HG03103 (cell line): ENCODE measurements around the gene APBA3.
"Not testable (repeated sequence)": the region's sequence is repeated elsewhere in the genome, so short reads cannot be mapped to it uniquely, and the experiment has no call there.

Source experiments
- ATAC-seq: cut with Tn5 transposase; IDR thresholded peaks from one replicate; pipeline ENCODE4 v1.9.1; 2021; ENCODE audit warnings: low read depth; ENCODE audit not compliant: unreplicated experiment

APBA3 gene

GRCh38 chr19:3773814-3774515 lies 12.5 kb upstream of the APBA3 start:
- ATAC-seq = no peak

GRCh38 chr19:3771906-3772455 lies 10.5 kb upstream of the APBA3 start, which contains the start of gene RAX2:
Gene RAX2, minus strand, starts transcription at chr19:3772228. Its CDS starts 486 bp downstream, at chr19:3771742.
- ATAC-seq = no peak

DNA sequence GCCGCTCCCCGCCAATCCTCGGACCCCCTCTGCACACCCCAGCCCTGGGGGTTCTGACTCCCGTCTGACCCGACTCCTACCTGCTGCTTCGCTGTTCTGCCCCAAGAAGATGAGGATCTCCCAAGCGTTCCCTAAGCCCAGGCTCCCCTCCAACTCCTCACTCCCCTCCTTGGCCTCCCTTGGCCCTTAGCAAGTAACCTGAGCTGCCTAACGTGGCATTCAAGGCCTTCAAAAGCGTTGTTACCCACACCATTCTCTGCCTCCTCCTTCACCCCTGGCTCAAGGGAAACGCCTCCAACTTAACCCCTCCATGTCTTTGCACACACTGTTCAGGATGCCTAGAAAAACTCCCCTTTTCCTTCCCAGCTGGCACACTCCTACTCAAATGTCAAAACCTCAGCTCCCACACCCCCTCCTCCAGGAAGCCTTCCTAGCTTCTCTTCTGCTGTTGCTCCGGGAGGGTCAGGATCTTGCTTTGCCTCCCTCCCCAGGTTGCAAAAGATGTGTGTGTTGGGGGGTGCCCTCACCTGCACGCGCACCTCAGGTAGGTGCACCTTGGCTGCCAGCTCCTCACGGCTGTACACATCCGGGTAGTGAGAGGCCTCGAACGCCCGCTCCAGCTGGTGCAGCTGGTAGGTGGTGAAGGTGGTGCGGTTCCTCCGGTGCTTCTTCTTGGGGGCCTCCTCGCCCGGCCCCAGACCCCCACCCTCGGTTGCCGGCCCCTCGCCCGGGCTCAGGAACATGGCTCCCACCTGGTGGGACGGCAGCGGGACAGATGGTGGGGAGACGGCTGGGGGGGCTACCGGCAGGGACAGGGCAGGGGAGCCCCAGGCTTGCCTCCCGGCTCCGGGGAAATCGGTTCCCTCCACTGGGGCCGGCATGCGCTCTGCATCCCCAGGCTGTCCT lies 9.8 kb upstream of the APBA3 start:
- no peak for ATAC-seq

GRCh38 chr19:3770136-3770999 lies 8.9 kb upstream of the APBA3 start:
- ATAC-seq = no peak

DNA sequence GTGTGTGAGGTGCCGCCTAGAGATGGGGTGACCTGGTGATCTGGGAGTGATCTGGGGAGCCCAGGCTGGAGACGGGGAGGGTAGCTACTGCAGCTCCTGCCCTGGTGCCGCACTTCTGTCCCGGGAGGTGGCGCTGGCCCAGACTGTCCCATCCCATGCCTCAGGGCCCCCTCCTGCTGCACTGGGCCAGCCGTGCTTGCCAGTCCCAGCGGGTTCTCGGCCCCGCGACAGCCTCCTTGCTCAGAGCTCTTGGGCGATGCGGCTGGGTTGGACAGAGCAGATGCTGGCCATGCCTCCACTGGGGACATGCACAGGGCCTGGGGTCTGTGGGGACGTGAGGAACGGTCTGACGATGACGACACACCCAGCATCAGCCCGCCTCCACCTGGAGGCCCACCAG lies 8.0 kb upstream of the APBA3 start:
- ATAC-seq = no peak

- no peak for ATAC-seq
Measured at GRCh38 chr19:3768748-3769099, 7.2 kb upstream of the APBA3 start.

GRCh38 chr19:3768015-3768747 lies 6.7 kb upstream of the APBA3 start:
- no peak for ATAC-seq

GRCh38 chr19:3767050-3767449 lies 5.6 kb upstream of the APBA3 start:
- no peak for ATAC-seq

GRCh38 chr19:3766520-3766919 lies 5.0 kb upstream of the APBA3 start:
- no peak for ATAC-seq

DNA sequence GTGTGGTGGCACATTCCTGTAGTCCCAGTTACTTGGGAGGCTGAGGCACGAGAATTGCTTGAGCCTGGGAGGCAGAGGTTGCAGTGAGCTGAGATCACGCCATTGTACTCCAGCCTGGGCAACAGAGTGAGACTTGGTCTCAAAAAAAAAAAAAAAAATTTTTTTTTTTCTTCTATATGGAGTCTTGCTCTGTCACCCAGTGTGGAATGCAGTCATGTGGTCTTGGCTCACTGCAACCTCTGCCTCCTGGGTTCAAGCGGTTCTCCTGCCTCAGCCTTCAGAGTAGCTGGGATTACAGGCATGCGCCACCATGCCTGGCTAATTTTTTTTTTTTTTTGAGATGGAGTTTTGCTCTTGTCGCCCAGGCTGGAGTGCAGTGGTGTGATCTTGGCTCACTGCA lies 4.3 kb upstream of the APBA3 start:
- not testable (repeated sequence) for ATAC-seq

DNA sequence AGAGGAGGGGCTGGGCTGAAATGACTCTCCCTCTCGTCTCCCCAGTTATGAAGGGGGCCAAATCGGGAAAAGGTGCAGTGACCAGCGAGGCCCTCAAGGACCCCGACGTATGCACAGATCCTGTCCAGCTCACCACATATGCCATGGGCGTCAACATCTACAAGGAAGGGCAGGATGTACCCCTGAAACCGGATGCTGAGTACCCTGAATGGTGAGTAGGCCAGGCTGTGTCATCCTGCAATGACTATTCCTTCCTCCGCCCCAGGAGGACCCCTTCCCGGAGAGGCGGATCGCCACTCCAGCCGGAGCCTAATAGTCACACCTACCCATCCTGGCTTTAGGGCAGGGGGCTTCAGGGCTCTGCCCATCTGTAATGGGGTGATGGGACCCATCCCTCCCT lies 3.6 kb upstream of the APBA3 start:
- no peak for ATAC-seq

DNA sequence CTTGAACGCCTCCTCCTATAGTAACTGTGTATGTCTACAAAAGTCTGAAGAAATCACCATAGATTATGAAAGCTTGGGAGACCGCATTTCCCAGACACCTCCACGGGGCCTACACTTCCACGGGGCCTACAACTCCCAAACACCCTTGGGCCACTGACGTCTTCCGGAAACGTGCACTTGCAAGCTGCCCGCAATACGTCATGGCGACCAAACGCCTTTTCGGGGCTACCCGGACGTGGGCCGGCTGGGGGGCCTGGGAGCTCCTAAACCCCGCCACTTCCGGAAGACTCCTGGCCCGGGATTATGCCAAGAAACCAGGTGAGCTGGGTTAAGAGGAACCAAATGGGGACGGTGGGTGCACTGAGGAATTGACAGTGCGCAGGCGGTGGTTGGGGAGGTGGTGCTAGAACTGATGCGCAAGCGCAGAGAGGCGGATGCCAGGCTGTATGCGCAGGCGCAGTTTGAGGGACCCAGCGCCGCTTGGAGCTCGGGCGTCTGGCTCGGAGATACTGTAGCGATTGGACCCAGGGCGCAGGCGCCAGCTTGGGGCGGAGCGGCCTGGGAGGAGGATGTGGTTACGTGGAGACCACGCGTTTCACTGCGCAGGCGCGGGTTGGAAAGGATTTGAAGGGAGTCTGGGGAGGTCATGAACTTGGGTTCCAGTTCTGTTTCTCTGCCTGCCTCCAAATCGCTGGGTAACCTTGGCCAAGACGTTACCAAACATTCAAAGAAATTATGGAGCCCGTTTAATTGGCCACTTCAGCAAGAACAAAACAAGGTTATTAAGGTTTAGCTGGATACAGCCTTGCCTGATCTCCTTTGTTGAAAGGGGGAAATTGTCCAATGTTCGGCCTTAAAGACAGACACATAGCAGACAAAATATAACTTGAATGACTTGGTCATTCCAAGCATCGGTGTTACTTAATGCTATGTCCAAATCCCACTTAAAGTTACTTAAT lies 1.3 kb upstream of the APBA3 start, which contains the start of gene MRPL54:
Gene MRPL54, plus strand, starts transcription at position 182 of the 959 bp plus-strand sequence. Its CDS starts 19 bp downstream, at position 201.
- ATAC-seq = peak; percentile 66

GRCh38 chr19:3762130-3762473 lies 610 bp upstream of the APBA3 start:
- no peak for ATAC-seq

GRCh38 chr19:3760871-3761361 lies 576 bp downstream of the APBA3 start:
- no peak for ATAC-seq

- ATAC-seq = no peak
Measured at GRCh38 chr19:3759482-3760254, 1.8 kb downstream of the APBA3 start.

DNA sequence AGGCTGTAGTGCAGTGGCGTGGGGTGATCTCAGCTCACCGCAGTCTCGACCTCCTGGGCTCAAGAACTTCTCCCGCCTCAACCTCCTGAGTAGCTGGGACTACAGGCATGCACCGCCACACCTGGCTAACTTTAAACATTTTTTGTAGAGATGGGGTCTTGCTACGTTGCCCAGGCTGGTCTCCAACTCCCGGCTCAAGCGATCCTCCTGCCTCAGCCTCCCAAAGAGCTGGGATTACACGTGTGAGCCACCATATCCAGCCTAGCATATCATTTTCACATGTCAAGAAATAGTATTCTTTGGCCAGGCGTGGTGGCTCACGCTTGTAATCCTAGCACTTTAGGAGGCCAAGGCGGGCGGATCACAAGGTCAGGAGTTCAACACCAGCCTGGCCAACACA lies 3.2 kb downstream of the APBA3 start:
- not testable (repeated sequence) for ATAC-seq

- ATAC-seq = not testable (repeated sequence)
Measured at GRCh38 chr19:3757705-3758104, 3.8 kb downstream of the APBA3 start.
